Mesendoderm (in vitro differentiated cells): Measurements from ENCODE around the gene HRAS.
A peak's percentile ranks its signal among the peaks of the same experiment; 100 is the strongest.
"Not testable (repeated sequence)": the region's sequence is repeated elsewhere in the genome, so short reads cannot be mapped to it uniquely, and the experiment has no call there.

Experiments used
- DNase-seq: peaks from one replicate; pipeline ENCODE4 v3.0.0; 2013
- H2AK5ac ChIP-seq: 2 replicates; pipeline ENCODE4 v1.6.1; 2013; ENCODE audit warnings: low read length, inconsistent platforms
- H2BK120ac ChIP-seq: 2 replicates; pipeline ENCODE4 v1.6.1; 2013; ENCODE audit warnings: low read depth, mild to moderate bottlenecking, low read length, moderate library complexity, mixed read lengths
- H2BK15ac ChIP-seq: replicated peaks from 2 replicates; pipeline ENCODE4 v1.6.1; 2013; ENCODE audit warnings: low read depth, mild to moderate bottlenecking, moderate library complexity
- H2BK5ac ChIP-seq: 2 replicates; pipeline ENCODE4 v1.6.1; 2013; ENCODE audit warnings: low read length, inconsistent platforms
- H3K18ac ChIP-seq: 2 replicates; pipeline ENCODE4 v1.6.1; 2013; ENCODE audit warnings: mild to moderate bottlenecking, low read length, mixed read lengths
- H3K23ac ChIP-seq: one replicate; pipeline ENCODE4 v1.6.1; 2013; ENCODE audit warnings: low read length
- H3K27ac ChIP-seq: 2 replicates; pipeline ENCODE4 v1.5.1; 2013; ENCODE audit warnings: low read depth, mild to moderate bottlenecking, inconsistent platforms, low read length, moderate library complexity
- H3K27me3 ChIP-seq: 2 replicates; pipeline ENCODE4 v1.6.1; 2013; ENCODE audit warnings: low read length, control low read depth, mild to moderate bottlenecking, inconsistent platforms; ENCODE audit not compliant: insufficient read depth, poor library complexity
- H3K36me3 ChIP-seq: 2 replicates; pipeline ENCODE4 v1.6.1; 2013; ENCODE audit warnings: low read length, inconsistent platforms; ENCODE audit not compliant: control insufficient read depth, insufficient read depth
- H3K4ac ChIP-seq: one replicate; pipeline ENCODE4 v1.6.1; 2013; ENCODE audit warnings: low read depth, mild to moderate bottlenecking, low read length, moderate library complexity
- H3K4me1 ChIP-seq: 2 replicates; pipeline ENCODE4 v1.6.1; 2013; ENCODE audit warnings: low read depth, low read length, inconsistent platforms; ENCODE audit not compliant: control insufficient read depth
- H3K4me2 ChIP-seq: 2 replicates; pipeline ENCODE4 v1.6.1; 2013; ENCODE audit warnings: low read length
- H3K4me3 ChIP-seq: 2 replicates; pipeline ENCODE4 v1.5.1; 2013; ENCODE audit warnings: mild to moderate bottlenecking, low read length
- H3K56ac ChIP-seq: one replicate; pipeline ENCODE4 v1.6.1; 2013; ENCODE audit warnings: low read length
- H3K79me1 ChIP-seq: 2 replicates; pipeline ENCODE4 v1.6.1; 2013; ENCODE audit warnings: low read length, inconsistent platforms
- H3K79me2 ChIP-seq: 2 replicates; pipeline ENCODE4 v1.6.1; 2013; ENCODE audit warnings: mild to moderate bottlenecking, low read length; ENCODE audit not compliant: control insufficient read depth, insufficient read depth
- H3K9ac ChIP-seq: 2 replicates; pipeline ENCODE4 v1.6.1; 2013; ENCODE audit warnings: low read length, inconsistent platforms
- H4K5ac ChIP-seq: one replicate; pipeline ENCODE4 v1.6.1; 2013; ENCODE audit warnings: low read length
- H4K8ac ChIP-seq: one replicate; pipeline ENCODE4 v1.6.1; 2013; ENCODE audit warnings: low read depth, mild to moderate bottlenecking, control low read depth, low read length, moderate library complexity
- WGBS: extraction: QIAGEN DNeasy Blood & Tissue Kit; methylation state at CpG from one replicate; pipeline ENCODE4 v1.1.7; 2013; ENCODE audit warnings: low lambda C conversion rate, missing lambda C conversion rate; ENCODE audit not compliant: insufficient coverage; ENCODE audit errors: extremely low coverage; 5-methylcytosine and 5-hydroxymethylcytosine counted together

HRAS gene

GRCh38 chr11:518463-519202 is 16.7 kb downstream of the HRAS start:
- Histone ChIP-seq H3K4me2 (no peak overlapping the region), H3K18ac (no peak overlapping the region), H2AK5ac (no peak overlapping the region), H3K79me2 (no peaks in the 10 kb centered on the region), H3K79me1 (no peaks in the 10 kb centered on the region), H4K8ac (peak overlapping the region; percentile 6), H2BK15ac (no peak overlapping the region), H3K9ac (no peak overlapping the region), H2BK5ac (no peak overlapping the region), H3K4me3 (no peak overlapping the region), H3K36me3 (no peaks in the 10 kb centered on the region), H3K27me3 (no peaks in the 10 kb centered on the region), H3K27ac (no peak overlapping the region), H3K56ac (no peak overlapping the region), H3K23ac (no peak overlapping the region), H2BK120ac (no peak overlapping the region), H3K4me1 (no peaks in the 10 kb centered on the region), H3K4ac (no peak overlapping the region), H4K5ac (no peak overlapping the region)
- DNase-seq, result peak; percentile 87
- no CpG with 5 or more reads among the region's 74 CpGs for WGBS

DNA sequence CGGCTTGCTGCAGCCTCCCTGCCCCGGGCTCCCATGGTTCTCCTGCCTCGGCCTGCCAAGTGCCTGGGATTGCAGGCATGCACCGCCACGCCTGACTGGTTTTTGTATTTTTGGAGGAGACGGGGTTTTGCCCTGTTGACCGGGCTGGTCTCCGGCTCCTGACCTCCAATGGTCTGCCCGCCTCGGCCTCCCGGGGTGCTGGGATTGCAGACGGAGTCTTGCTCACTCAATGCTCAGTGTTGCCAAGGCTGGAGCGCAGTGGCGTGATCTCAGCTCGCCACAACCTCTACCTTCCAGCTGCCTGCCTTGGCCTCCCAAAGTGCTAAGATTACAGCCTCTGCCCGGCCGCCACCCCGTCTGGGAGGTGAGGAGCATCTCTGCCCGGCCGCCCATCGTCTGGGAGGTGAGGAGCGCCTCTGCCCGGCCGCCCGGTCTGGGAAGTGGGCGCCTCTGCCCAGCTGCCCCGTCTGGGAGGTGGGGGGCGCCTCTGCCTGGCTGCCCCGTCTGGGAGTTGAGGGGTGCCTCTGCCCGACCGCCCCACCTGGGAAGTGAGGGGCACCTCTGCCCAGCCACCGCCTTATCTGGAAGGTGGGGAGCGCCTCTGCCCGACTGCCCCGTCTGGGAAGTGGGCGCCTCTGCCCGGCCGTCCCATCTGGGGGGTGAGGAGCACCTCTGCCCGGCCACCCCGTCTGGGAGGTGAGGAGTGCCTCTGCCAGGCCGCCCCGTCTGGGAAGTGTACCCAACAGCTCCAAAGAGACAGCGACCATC is 18.3 kb downstream of the HRAS start:
- DNase-seq, H3K27me3 ChIP-seq, H3K4me3 ChIP-seq, H3K4ac ChIP-seq, H2BK15ac ChIP-seq, H3K4me2 ChIP-seq, H3K79me1 ChIP-seq, H2BK120ac ChIP-seq, H4K8ac ChIP-seq, H3K18ac ChIP-seq, H3K56ac ChIP-seq, H3K9ac ChIP-seq, H3K36me3 ChIP-seq, H3K23ac ChIP-seq, H2AK5ac ChIP-seq, H3K27ac ChIP-seq, H4K5ac ChIP-seq, H3K79me2 ChIP-seq, H3K4me1 ChIP-seq, H2BK5ac ChIP-seq: not testable (repeated sequence)
- WGBS, result no CpG with 5 or more reads among the region's 43 CpGs

- no peaks in the 10 kb centered on the region for H3K4me1 ChIP-seq
- H3K79me1 ChIP-seq, result no peaks in the 10 kb centered on the region
- no peak overlapping the region for H2BK15ac ChIP-seq
- H2AK5ac ChIP-seq, result no peak overlapping the region
- H4K5ac ChIP-seq, result no peak overlapping the region
- DNase-seq, result no peak
- H4K8ac ChIP-seq, result no peak overlapping the region
- H3K18ac ChIP-seq, result no peak overlapping the region
- no peak overlapping the region for H2BK120ac ChIP-seq
- no peaks in the 10 kb centered on the region for H3K79me2 ChIP-seq
- H3K27me3 ChIP-seq, result no peaks in the 10 kb centered on the region
- no peak overlapping the region for H3K56ac ChIP-seq
- H3K36me3 ChIP-seq, result no peaks in the 10 kb centered on the region
- H3K4me2 ChIP-seq, result no peak overlapping the region
- no peak overlapping the region for H3K4ac ChIP-seq
- H2BK5ac ChIP-seq, result no peak overlapping the region
- no peak overlapping the region for H3K4me3 ChIP-seq
- H3K9ac ChIP-seq, result no peak overlapping the region
- H3K23ac ChIP-seq, result no peak overlapping the region
- no peak overlapping the region for H3K27ac ChIP-seq
- no CpG with 5 or more reads among the region's 4 CpGs for WGBS
Measured at GRCh38 chr11:516400-516799, 19.0 kb downstream of the HRAS start.

DNA sequence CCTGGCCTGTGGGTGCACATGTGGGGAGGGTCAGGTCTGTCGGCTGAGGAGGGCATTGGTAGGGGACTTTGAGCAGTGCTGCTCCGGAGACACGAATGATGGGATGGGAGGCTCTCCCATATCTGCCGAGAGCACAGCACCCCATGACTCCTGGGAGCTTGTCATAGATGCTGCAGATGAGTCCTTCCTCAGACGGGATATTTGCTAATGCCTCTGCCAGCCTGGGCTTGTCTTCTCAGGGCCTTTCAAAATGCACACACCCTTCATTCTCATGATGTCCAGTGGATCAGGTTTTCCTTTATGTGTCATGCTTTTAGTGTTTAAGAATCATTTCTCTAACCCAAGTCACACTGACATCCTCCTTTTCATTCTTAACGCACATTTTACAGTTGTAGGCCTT is 20.2 kb downstream of the HRAS start:
- Histone ChIP-seq H3K27me3 (no peaks in the 10 kb centered on the region), H3K4me3 (no peak overlapping the region), H3K4ac (no peak overlapping the region), H2BK120ac (no peak overlapping the region), H3K4me2 (no peak overlapping the region), H3K27ac (no peak overlapping the region), H2AK5ac (no peak overlapping the region), H3K36me3 (no peaks in the 10 kb centered on the region), H4K8ac (no peak overlapping the region), H3K79me1 (no peaks in the 10 kb centered on the region), H4K5ac (no peak overlapping the region), H3K23ac (no peak overlapping the region), H3K18ac (no peak overlapping the region), H2BK5ac (no peak overlapping the region), H3K56ac (no peak overlapping the region), H3K4me1 (no peaks in the 10 kb centered on the region), H3K79me2 (no peaks in the 10 kb centered on the region), H3K9ac (no peak overlapping the region), H2BK15ac (no peak overlapping the region)
- WGBS, result no CpG with 5 or more reads among the region's 6 CpGs
- no peak for DNase-seq

DNA sequence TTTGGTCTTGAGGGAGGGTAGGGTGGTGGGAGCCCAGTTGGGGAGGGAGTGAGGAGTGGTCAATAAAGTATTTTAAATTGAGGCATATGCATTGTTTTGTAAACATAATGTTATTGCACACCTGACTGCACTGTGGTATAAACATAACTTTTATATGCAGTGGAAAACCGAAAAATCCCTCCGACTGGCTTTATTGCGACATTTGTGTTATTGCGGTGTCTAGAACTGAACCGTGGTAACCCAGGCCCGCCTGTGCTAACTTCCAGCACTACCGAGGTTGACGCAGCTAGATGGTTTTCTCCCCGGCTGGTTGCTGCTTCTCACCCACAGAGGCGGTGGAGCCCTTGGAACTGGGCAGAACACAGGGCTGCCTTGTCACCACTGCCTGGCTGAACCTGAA is 20.8 kb downstream of the HRAS start:
- no peak overlapping the region for H4K8ac ChIP-seq
- H3K4me3 ChIP-seq, result no peak overlapping the region
- no peak overlapping the region for H3K9ac ChIP-seq
- no peak overlapping the region for H3K56ac ChIP-seq
- H2BK15ac ChIP-seq, result no peak overlapping the region
- H2BK5ac ChIP-seq, result no peak overlapping the region
- no peaks in the 10 kb centered on the region for H3K79me2 ChIP-seq
- no peak overlapping the region for H3K27ac ChIP-seq
- no peak overlapping the region for H2AK5ac ChIP-seq
- H3K18ac ChIP-seq, result no peak overlapping the region
- WGBS, result no CpG with 5 or more reads among the region's 10 CpGs
- H3K4ac ChIP-seq, result no peak overlapping the region
- H3K23ac ChIP-seq, result no peak overlapping the region
- H3K79me1 ChIP-seq, result no peaks in the 10 kb centered on the region
- no peak overlapping the region for H4K5ac ChIP-seq
- H3K4me1 ChIP-seq, result no peaks in the 10 kb centered on the region
- no peak overlapping the region for H3K4me2 ChIP-seq
- no peaks in the 10 kb centered on the region for H3K36me3 ChIP-seq
- no peak for DNase-seq
- no peaks in the 10 kb centered on the region for H3K27me3 ChIP-seq
- no peak overlapping the region for H2BK120ac ChIP-seq
